Measurements from ENCODE around the gene VCL. TPM values are rescaled to one million over a fixed set of nuclear protein-coding genes. Genes with fewer than 3 reads are reported as not detected.
A peak's percentile ranks its signal among the peaks of the same experiment; 100 is the strongest.

VCL gene
- total RNA-seq, 2 donors from 2014 or later = 109 to 214 TPM

GRCh38 chr10:74099836-74100235 lies 101.9 kb downstream of the VCL start:
- Mint-ChIP-seq H3K27me3 (ENCODE audit: insufficient read depth) (no peaks in the 10 kb centered on the region), H3K4me3 (no peak overlapping the region), H3K36me3 (ENCODE audit: low read depth) (peaks cover 87% of the 10 kb centered on the region), H3K9me3 (no peaks in the 10 kb centered on the region), H3K27ac (peak overlapping the region; percentile 11), H3K4me1 (no peaks in the 10 kb centered on the region)
- Histone ChIP-seq H3K36me3 (ENCODE audit: control insufficient read depth, insufficient read depth, low read length) (peaks cover 95% of the 10 kb centered on the region), H3K27ac (ENCODE audit: low read depth, low read length) (no peak overlapping the region), H3K4me3 (ENCODE audit: low read length) (no peak overlapping the region), H3K27me3 (ENCODE audit: control insufficient read depth, insufficient read depth, low read length, poor library complexity, severe bottlenecking) (no peaks in the 10 kb centered on the region), H3K4me1 (ENCODE audit: control insufficient read depth, insufficient read depth, low read length) (no peaks in the 10 kb centered on the region), H3K9ac (ENCODE audit: extremely low read depth, low read length, poor library complexity, severe bottlenecking) (no peak overlapping the region), H3K9me3 (ENCODE audit: control insufficient read depth, low read length) (no peaks in the 10 kb centered on the region)
- TF ChIP-seq CTCF (conservative IDR thresholded peaks at IDR 0.05) = no peak
- WGBS, 2 experiments (ENCODE audit: insufficient coverage in 1 of 2, insufficient read length in 1 of 2) = 94 to 98% methylated on average over 3 of the region's 3 CpGs
- no peak for DNase-seq

DNA sequence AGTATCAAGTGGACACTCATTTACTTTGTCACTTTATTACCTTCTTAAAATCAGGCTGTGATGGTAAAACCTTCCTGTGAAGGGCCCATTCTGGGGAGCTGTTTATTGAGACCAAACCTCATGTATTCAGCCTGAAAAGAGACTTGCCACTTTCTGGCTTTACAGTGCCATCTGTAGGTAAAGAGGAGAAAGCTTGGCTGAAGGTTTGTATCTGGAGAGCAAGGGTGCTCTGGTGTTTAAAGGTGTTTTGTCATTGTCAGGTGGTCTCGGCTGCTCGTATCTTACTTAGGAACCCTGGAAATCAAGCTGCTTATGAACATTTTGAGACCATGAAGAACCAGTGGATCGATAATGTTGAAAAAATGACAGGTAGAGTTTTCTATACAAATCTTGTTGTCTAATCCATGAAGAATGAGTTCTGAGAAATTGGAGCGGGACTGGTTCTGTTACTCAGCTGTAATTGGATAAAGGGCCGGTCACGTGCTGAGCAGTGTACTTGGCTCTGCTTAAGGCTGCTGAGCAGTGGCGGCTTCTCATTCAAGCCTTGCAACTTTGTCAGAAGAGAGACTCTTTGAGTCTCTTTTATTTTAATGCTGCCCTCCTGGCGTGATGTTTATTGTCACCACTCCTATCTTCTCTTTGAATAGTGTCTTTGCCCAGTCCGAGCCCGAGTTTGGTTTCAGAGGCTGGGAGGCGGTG lies 105.8 kb downstream of the VCL start:
- peaks cover 89% of the 10 kb centered on the region for H3K36me3 Mint-ChIP-seq (ENCODE audit: low read depth)
- peak overlapping the region; percentile 61 for H3K27ac Mint-ChIP-seq
- TF ChIP-seq CTCF (conservative IDR thresholded peaks at IDR 0.05) = peak; percentile 73
- no peaks in the 10 kb centered on the region for H3K27me3 Mint-ChIP-seq (ENCODE audit: insufficient read depth)
- DNase-seq = no peak
- Histone ChIP-seq H3K27ac (ENCODE audit: low read depth, low read length) (no peak overlapping the region), H3K4me3 (ENCODE audit: low read length) (no peak overlapping the region), H3K4me1 (ENCODE audit: control insufficient read depth, insufficient read depth, low read length) (no peaks in the 10 kb centered on the region), H3K27me3 (ENCODE audit: control insufficient read depth, insufficient read depth, low read length, poor library complexity, severe bottlenecking) (no peaks in the 10 kb centered on the region), H3K9me3 (ENCODE audit: control insufficient read depth, low read length) (no peaks in the 10 kb centered on the region), H3K36me3 (ENCODE audit: control insufficient read depth, insufficient read depth, low read length) (peaks cover 90% of the 10 kb centered on the region), H3K9ac (ENCODE audit: extremely low read depth, low read length, poor library complexity, severe bottlenecking) (no peak overlapping the region)
- no peaks in the 10 kb centered on the region for H3K4me1 Mint-ChIP-seq
- no peaks in the 10 kb centered on the region for H3K9me3 Mint-ChIP-seq
- 93% methylated on average over 10 to 11 of the region's 11 CpGs for WGBS, 2 experiments (ENCODE audit: insufficient coverage in 1 of 2, insufficient read length in 1 of 2)
- no peak overlapping the region for H3K4me3 Mint-ChIP-seq

DNA sequence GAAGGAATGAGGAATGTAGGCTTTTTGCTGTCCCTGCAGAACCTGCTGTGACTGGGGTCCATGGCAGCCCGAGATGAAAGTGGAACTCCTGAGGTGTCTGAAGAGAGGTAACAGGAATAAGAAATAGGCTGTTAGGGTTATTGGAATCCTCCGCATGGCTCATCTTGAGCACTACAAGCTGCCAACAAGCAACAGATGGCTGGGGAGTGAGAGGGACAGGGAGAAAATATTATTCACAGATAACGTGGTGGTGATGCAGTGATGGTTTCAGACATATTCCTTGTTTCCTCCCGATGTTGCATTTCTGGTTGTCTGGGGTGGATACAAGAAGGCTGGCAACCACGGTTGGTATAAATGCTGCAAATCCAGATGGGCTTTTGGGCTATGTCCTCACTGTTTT lies 106.6 kb downstream of the VCL start:
- H3K9ac ChIP-seq (ENCODE audit: extremely low read depth, low read length, poor library complexity, severe bottlenecking) = no peak overlapping the region

More for the DNA sequence above, 106.6 kb downstream of the VCL start:
- Histone ChIP-seq H3K4me3 (ENCODE audit: low read length) (no peak overlapping the region), H3K27ac (ENCODE audit: low read depth, low read length) (no peak overlapping the region), H3K4me1 (ENCODE audit: control insufficient read depth, insufficient read depth, low read length) (no peaks in the 10 kb centered on the region), H3K9me3 (ENCODE audit: control insufficient read depth, low read length) (no peaks in the 10 kb centered on the region), H3K36me3 (ENCODE audit: control insufficient read depth, insufficient read depth, low read length) (peaks cover 90% of the 10 kb centered on the region), H3K27me3 (ENCODE audit: control insufficient read depth, insufficient read depth, low read length, poor library complexity, severe bottlenecking) (no peaks in the 10 kb centered on the region)
- Mint-ChIP-seq H3K27me3 (ENCODE audit: insufficient read depth) (no peaks in the 10 kb centered on the region), H3K4me1 (no peaks in the 10 kb centered on the region), H3K27ac (peak overlapping the region; percentile 61), H3K4me3 (no peak overlapping the region), H3K9me3 (no peaks in the 10 kb centered on the region), H3K36me3 (ENCODE audit: low read depth) (peaks cover 89% of the 10 kb centered on the region)
- no peak for DNase-seq
- WGBS, 2 experiments (ENCODE audit: insufficient coverage in 1 of 2, insufficient read length in 1 of 2) = 94 to 95% methylated on average over 4 to 5 of the region's 5 CpGs
- TF ChIP-seq CTCF (conservative IDR thresholded peaks at IDR 0.05) = no peak
